ENCODE results near the gene CHRNA4.

The CHRNA4 gene

GRCh38 chr20:63293456-63293855, 67.7 kb downstream of the CHRNA4 start:
- Histone ChIP-seq H3K9me3 (ENCODE audit: control insufficient read depth in 5 of 5, low read length in 5 of 5) (no peaks in the 10 kb centered on the region), H3K4me3 (ENCODE audit: low read depth in 1 of 5, low read length in 5 of 5) (no peak overlapping the region), H3K36me3 (ENCODE audit: control insufficient read depth in 5 of 5, insufficient read depth in 5 of 5, low read length in 5 of 5) (peaks cover 0 to 12% (median 11%) of the 10 kb centered on the region in 5 donors), H3K4me1 (ENCODE audit: control insufficient read depth in 5 of 5, insufficient read depth in 5 of 5, low read length in 5 of 5) (no peaks in the 10 kb centered on the region), H3K9ac (ENCODE audit: low read length in 5 of 5) (no peak overlapping the region), H3K27ac (ENCODE audit: low read depth, low read length) (no peak overlapping the region), H3K27me3 (ENCODE audit: control insufficient read depth in 5 of 5, insufficient read depth in 4 of 5, low read length in 5 of 5) (peaks cover 52 to 61% (median 58%) of the 10 kb centered on the region in 5 donors)

Measured in subcutaneous abdominal adipose tissue (tissue), 5 donors.